Stimulated activated CD8-positive, alpha-beta memory T cell treated with anti-CD3 and anti-CD28 coated beads, Interleukin-4, amount 100 ng/mL, for 48 hours (primary cell): ENCODE measurements around the gene CHAMP1.
"Not testable (repeated sequence)": the region's sequence is repeated elsewhere in the genome, so short reads cannot be mapped to it uniquely, and the experiment has no call there.

Experiments
- DNase-seq: peaks from one replicate; pipeline ENCODE4 v3.0.0-alpha.2; 2020

The CHAMP1 gene

DNA sequence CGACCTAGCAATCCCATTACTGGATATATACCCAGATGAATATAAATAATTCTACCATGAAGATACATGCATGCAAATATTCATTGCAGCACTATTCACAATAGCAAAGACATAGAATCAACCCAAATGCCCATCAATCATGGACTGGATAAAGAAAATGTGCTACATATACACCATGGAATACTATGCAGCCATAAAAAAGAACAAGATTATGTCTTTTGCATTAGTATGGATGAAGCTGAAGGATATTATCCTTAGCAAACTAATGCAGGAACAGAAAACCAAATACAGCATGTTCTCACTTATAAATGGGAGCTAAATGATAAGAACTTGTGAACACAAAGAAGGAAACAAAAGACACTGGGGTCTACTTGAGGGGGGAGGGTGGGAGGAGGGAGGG lies 22.2 kb downstream of the CHAMP1 start:
- DNase-seq: not testable (repeated sequence)

DNA sequence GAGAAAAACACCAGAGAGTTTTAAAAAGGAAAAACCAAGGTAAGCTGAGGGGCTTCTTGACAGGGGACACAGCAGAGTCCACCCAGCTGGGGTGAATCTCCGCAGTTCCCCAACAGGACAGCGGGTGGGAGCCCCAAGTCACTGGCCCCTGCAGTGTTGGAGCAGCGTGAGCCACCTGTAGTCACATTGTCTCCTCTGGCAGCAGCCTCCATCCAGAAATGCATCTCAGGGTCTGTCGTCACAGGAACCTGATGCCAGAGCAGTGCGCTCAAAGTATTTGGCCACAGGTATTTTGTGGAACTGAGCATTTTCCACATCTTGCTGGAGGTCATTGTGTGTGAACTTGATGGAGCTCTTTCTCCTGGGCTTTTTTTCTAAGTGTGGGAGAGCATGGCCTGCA lies 24.7 kb downstream of the CHAMP1 start:
- DNase-seq: no peak

DNA sequence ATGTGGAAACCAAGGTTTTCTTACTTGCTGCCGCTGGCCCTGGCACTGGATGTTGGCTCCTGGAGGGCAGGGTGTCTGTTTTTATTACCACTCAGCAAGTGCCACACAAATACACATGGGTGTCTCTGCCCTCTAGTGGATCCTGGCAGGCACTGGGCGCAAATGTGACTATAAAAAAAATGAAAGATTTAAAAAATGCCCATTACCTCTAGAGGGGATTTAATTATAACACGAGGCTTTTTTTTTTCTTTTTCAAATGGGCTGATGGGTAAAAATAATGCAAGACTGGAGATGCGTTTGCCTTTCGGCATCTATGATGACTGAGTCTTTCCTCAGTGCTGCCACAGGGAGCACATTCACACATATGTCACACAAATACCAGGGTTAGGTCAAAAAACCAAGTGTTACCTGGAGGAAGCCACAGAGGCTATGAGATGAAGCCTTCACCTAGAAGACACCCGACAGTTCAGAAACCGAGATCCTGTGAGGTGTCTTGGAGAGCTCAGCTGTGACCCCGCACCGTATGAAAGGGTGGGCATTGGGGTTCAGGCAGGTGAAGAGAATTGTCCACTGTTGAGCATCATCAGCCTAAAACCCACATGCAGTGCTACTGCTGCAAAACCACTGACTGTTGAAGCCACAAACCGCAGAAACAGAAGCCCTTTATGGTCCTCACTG lies 25.7 kb downstream of the CHAMP1 start:
- DNase-seq: peak; percentile 50

DNA sequence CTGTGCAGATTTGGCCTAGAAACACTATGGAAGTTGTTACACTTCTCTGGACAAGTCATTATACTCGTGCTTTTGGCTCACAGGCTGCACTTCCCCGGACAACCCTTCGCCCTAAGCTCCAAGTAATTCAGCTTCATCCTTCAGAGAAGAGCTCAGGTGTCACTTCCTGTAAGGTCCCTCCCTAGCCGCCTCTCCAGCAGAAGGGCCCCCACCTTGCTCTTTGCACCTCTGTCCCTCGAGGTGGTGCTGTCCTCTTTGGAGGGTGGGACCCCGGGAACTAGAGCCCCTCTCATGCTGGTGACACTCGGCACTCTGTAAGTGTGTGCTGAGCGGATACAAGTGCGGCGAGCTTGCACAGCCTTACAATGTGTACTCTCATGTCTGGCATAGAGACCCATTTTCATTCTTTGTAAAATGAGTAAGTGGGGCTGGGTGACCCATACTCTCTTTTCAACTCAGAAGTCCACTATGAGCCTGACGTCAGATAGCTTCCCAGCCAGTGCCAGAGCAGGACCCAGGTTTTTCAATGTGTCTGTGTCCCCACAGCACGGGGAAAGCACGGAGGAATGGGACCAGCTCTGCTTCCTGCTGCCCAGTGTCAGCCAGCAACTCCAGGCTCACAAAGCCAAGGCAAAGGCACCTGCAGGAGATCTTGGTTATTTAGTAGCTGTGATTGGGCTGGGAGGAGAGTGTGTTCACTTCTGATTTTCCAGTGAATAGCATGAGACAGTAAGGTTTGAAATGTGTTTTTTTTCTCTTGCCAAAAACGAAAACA lies 26.9 kb downstream of the CHAMP1 start:
- DNase-seq: no peak

DNA sequence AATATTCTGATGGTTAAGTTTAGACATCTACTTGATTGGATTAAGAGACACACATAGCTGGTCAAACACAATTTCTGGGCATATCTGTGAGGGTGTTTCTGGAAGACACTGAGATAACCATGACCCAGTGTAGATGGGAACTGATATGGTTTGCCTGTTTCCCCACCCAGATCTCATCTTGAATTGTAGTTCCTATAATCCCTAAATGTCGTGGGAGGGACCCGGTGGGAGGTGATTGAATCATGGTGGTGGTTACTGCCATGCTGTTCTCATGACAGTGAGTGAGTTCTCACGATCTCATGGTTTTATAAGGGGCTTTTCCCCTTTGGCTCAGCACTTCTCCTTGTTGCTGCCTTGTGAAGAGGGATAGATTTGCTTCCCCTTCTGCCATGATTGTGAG lies 33.0 kb downstream of the CHAMP1 start:
- DNase-seq: not testable (repeated sequence)

DNA sequence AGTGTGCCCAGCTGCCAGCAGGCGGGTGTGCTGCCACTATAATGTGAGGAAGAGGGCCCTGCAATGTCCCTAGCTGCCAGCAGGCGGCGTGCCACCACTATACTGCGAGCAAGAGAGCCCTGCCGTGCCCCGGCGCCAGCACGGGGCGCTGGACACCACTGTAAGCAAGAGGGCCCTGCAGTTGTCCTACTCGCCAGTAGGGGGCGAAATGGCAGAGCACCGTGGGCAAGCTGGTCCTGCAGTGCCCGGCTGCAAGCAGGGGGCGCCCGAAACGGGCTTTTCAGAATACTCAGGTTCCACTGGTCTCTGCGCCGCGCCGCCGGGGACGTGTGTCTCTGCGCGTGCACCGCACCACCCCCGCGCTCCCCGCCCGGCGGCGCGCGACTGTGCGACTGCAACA lies 38.5 kb downstream of the CHAMP1 start:
- DNase-seq: peak; percentile 57

DNA sequence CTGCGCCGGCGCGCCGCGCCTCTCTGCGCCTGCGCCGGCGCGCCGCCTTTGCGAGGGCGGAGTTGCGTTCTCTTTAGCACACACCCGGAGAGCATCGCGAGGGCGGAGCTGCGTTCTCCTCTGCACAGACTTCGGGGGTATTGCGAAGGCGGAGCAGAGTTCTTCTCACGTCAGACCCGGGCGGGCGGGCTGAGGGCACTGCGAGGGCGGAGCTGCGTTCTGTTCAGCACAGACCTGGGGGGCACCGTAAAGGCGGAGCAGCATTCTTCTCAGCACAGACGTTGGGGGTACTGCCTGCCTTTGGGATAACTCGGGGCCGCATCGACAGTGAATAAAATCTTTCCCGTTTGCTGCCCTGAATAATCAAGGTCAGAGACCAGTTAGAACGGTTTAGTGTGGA lies 39.1 kb downstream of the CHAMP1 start:
- DNase-seq: not testable (repeated sequence)
